ENCODE data around the gene COG5.

COG5 gene

GRCh38 chr7:107332488-107333269 lies 231.0 kb downstream of the COG5 start:
- DNase-seq (ENCODE audit: low read depth in 1 of 2, low spot score in 1 of 2): no peak

DNA sequence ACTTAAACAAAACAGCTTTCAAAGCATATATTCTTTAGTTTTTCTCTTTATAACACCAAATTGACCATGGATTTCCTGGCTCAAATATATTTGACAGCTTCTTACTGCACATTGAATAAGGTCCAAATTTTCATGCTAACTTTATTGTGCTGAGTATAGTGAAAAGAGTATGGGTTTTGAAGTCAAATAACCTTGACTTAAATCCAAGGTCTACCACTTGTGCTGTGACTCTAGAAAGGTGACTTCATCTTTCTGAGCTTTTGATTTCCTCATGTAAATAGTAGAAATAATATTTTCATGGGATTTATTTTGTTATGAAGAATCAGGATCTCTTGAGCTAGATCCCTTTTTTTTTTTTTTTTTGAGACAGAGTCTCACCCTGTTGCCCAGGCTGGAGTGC lies 233.2 kb downstream of the COG5 start:
- no peak for DNase-seq (ENCODE audit: low read depth in 1 of 2, low spot score in 1 of 2)

DNA sequence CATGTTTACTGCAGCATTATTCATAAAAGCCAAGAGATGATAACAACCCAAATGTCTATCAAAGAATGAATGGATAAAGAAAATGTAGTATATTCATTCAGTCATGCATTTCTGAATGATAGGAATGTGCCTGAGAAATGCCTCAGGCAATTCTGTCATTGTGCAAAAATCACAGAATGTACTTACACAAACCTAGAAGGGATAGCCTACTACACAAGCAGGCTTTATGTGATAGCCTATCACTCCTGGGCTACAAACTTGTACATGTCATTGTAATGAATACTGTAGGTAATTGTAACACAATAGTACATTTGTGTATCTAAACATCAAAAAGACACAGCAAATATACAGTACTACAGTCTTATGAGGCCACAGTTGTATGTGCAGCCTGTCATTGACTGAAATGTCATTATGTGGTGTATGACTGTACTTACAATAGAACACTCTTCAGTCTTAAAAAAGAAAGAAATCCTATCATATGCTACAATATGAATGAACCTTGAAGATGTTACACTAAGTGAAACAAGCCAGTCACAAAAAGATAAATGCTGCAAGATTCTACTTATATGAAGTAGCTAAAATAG lies 235.6 kb downstream of the COG5 start:
- no peak for DNase-seq (ENCODE audit: low read depth in 1 of 2, low spot score in 1 of 2)

DNA sequence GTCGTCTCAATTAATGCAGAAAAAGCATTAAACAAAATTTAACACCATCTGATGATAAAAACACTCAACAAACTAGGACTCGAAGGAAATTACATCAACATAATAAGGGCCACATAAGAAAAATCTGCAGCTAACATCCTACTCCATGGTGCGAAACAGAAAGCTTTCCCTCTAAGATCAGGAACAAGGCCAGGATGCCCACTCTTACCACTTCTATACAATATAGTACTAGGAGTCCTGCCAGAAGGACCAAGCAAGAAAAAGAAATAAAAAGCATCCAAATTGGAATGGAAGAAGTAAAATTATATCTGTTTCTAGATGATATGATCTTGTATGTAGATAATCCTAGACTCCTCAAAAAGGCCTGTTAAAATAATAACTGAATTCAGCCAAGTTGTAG lies 237.7 kb downstream of the COG5 start:
- no peak for DNase-seq (ENCODE audit: low read depth in 1 of 2, low spot score in 1 of 2)

DNA sequence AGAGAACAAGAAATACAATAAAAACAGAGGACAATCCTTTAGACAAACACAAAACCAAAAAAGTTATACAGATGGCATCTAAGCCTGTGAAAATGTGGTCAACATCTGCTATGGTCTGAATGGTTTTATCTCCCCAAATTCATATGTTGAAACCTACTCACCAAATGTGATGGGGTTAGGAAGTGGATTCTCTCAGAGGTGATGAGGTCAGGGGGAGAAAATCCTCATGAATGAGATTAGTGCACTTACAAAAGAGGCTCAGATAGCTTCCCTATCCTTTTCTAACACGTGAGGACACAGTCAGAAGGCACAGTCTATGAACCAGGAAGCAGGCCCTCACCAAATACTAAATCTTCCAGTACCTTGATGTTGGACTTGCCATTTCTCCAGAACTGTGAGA lies 241.7 kb downstream of the COG5 start:
- no peak for DNase-seq (ENCODE audit: low read depth in 1 of 2, low spot score in 1 of 2)

DNA sequence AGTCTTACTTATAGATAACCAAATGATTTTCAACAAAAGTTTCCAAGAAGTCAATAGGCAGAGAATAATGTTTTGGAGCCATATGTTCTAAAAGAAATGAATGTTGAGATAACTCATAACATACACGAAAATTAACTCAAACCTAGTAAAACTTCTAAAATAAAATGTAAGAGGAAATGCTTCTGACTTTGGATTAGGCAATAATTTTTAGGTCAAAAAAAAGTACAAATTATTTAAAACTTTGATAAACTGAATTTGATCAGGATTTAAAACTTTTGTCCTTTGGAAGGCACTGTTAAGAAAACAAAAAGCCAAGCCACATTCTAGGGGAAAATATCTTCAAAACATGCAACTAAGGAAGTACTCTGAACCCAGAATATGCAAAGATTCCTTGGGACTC lies 242.1 kb downstream of the COG5 start:
- DNase-seq (ENCODE audit: low read depth in 1 of 2, low spot score in 1 of 2): no peak

GRCh38 chr7:107319724-107320228 lies 243.9 kb downstream of the COG5 start:
- DNase-seq (ENCODE audit: low read depth in 1 of 2, low spot score in 1 of 2): no peak

DNA sequence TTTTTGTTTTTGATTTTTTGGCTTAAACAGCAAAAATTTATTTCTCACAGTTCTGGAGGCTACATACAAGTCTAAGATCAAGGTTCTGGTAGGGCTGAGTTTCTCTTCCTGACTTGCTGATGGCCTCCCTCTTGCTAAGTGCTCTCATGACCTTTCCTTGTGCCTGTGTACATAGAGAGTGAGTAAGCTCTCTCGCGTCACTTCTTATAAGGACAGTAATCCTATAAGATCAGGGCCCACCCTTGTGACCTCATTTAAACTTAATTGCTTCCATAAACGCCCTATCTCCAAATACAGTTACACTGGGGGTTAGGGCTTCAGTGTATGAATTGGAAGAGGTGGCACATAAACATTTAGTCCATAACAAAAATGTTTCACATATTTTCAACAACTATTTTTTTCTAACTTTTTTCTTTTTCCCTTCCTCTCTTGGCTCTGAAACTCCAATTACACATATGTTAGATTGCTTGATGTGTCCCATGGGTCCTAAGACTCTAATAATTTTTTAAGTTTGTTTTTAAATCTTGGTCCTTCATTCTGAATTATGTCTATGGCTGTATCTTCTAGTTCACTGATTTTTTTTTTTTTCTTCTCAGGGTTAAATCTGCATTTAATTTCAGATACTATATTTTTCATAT lies 245.1 kb downstream of the COG5 start:
- DNase-seq (ENCODE audit: low read depth in 1 of 2, low spot score in 1 of 2): no peak

DNA sequence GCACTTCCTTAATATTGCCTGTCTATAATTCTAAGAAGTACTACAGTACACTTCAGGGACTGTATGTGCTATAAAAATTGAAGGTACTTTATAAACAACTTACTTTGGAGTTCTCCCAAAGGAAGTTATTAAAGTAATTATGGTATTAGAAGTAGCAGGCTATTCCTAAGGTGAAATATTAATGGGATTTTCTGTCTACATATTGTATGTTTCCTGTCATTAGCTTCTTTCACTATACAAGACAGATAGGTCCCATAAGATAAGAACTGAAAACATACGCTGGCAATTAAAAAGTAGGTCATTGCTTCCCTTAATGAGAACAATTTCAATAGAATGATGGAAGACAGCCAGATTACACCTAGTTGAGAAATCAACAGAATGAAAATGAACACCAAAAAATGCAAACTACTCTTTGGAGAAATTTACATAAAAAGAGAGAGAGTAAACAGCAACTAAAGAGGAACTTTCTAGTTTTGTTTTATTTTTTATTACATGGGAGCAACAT lies 248.0 kb downstream of the COG5 start:
- DNase-seq (ENCODE audit: low read depth in 1 of 2, low spot score in 1 of 2): no peak

- DNase-seq (ENCODE audit: low read depth in 1 of 2, low spot score in 1 of 2): no peak
Measured at GRCh38 chr7:107313355-107313754, 250.4 kb downstream of the COG5 start.

- DNase-seq (ENCODE audit: low read depth in 1 of 2, low spot score in 1 of 2): no peak
Measured at GRCh38 chr7:107312418-107312817, 251.3 kb downstream of the COG5 start.

DNA sequence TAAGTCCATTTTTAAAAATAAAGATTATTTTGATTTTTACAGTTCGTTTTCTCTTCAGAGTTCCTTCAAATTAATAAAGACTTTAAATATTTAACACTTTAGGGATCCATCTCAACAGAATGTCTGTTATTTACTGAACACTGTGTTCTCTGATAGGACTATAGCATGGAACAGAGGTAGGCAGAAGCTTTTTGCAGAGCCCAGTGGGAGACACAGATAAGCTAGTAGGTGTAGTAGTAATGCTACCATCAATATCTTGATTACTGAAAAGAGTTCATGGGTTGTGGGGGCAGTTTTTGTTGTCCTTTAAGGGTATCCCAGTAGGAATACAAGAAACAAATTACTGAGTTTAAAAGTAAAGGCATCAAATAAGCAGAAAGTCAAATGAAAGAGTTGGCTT lies 254.4 kb downstream of the COG5 start:
- DNase-seq (ENCODE audit: low read depth in 1 of 2, low spot score in 1 of 2): no peak

DNA sequence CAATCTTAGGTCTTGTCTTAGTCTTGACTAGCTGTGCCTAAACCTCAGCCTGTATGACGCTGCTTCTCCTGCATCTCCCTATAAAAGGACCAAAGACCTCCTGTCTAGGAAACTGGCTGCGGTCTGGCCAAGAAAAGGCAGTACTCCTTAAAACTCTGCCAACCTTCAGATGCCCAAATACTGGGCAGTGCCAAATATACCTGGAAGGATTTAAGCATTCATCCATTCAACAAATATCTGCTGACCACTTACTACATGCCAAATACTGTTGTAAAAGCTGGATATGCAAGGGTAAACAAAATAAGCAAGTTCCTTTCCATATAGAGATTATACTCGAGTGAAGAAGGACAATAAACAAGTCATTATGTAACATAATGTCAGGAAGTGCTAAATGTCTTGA lies 259.1 kb downstream of the COG5 start:
- DNase-seq (ENCODE audit: low read depth in 1 of 2, low spot score in 1 of 2): no peak

DNA sequence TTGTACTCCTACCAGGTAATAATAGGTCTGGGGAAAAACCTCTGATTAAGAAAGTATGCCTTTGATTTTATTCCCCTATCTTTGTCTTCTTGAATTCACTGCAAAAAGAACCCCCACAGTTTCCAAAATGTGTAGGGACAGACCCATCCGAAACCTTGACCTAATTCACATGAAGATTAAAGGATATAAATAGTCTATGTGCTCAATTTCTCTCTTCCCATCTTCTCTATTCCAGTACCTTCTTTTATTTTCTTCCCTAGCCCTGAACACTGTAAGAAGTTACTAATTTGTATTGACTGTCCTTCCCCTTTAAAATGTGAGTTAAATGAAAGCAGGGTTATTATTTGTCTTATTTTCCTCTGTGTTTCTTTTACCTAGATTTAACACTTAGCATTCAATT lies 259.7 kb downstream of the COG5 start:
- no peak for DNase-seq (ENCODE audit: low read depth in 1 of 2, low spot score in 1 of 2)

DNA sequence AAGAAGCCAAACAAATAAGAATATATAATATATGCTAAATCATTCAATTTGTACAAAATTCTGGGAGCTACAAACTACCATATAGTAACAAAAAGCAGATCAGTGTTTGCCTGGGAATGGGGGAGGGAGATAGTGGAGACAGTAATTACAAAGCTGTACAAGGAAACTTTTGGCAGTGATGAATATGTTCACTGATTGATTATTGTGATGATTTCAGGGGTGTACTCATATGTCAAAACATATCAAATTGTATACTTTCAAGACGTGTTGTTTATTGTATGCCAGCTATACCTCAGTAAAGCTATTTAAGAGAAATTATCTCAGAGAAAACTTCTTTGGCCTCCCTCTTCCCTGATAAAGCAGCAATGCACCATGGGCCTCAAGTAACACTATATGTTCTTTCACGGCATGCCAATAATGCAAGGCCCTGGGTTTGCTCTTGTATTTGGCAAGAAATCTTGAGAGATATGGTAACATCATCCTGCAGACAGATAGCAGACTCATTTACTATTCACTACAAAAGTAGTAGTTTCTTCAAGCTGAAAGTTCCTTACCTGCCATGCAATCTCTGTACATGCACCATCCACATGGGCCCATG lies 261.4 kb downstream of the COG5 start:
- no peak for DNase-seq (ENCODE audit: low read depth in 1 of 2, low spot score in 1 of 2)

DNA sequence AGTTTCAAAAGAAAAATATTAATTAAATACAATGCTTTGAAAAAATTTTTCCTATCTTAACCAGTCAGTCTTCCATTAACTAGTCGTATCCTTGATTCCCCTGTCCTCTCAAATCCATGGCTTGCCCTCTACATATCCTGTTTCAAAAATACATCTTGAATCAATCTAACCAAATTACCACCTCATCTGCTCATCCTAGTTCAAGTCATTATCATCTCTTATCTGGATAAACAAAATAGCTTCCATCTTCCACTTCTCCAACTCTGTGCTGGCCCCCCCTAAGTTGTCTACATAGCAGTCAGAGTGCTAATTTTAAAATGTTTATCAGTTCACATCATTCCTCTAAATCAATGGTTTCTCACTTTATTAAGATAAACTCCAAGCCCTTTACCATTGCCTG lies 269.5 kb downstream of the COG5 start:
- no peak for DNase-seq (ENCODE audit: low read depth in 1 of 2, low spot score in 1 of 2)

DNA sequence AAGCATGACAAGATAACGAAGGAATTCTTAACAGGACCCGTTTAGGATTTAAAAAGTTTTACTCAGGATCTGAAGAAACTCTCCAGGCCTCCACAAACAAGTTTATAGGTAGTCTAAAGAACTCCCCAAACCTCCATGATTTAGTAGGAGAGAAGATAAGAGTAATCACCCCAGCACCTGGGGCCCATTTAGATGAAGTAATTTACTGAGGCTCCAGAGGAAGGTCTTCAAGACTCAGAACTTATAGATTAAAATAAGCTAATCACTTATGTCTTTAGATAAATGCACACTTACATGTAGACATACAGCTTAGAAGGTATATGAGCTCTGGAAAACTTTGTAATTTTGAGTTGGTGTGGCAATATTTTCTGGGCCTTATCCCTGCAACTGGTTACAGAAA lies 271.1 kb downstream of the COG5 start:
- no peak for DNase-seq (ENCODE audit: low read depth in 1 of 2, low spot score in 1 of 2)

DNA sequence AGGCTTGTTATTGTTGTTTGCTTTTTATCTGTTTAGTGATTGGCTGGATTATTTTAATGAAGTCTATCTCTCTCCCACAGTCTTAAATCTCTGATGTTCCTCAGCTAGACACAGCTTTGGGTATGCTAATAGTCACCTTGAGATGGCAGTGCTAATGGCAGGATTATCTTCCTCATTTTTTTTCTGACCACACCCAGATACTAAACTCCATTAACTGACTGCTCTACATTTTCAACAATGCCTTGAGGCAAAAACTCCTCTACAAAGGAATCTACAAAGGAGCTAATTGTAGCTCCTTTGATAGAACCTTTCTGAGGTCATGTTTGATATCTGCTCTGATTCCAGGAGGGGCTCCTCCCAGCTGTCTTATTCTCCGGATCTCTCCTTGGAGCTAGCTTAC lies 272.3 kb downstream of the COG5 start:
- no peak for DNase-seq (ENCODE audit: low read depth in 1 of 2, low spot score in 1 of 2)

GRCh38 chr7:107286751-107287621 lies 276.7 kb downstream of the COG5 start:
- no peak for DNase-seq (ENCODE audit: low read depth in 1 of 2, low spot score in 1 of 2)

DNA sequence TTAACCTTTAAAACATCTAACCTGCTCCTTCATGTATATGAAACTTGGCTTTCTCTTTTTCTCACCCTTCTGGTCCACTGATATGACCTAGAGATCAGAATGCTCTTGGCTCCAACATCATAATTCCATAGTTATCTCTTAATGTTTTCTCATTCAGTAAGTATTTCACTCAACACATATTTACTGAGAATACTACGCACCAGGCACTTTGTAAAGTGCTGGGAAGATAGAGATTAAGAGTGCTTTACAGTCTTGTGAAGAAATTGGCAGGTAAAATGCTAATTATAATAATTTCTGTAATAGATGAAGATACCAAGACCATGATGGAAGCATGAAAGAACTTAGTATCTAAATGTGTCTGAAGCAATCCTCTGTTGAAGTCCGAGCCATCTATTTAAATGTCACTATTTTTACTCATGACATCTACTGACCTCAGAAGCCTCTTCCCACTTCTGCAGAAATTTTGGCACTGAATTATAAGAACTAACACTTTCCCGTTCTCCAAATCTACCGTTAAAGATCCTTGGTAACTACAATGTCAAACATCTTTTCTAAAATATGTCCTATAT lies 278.7 kb downstream of the COG5 start:
- DNase-seq (ENCODE audit: low read depth in 1 of 2, low spot score in 1 of 2): no peak

DNA sequence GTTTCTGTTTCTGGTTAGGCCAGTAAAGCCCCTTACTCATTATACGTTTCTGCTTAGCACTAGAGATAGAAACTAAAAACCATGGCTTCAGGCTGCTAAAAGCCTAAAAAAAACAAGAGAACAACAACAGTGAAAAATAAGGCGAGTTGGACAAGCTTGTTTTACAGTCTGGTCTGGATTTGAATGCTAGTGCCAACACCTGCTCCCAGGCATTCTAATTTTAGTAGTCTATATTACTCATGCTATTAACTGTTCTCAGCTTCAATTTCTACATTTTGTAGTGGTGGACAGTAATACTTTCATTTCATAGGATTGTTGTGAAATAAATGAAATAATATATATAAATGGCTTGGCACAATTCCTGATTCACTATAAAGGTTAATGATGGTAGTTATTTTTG lies 286.4 kb downstream of the COG5 start:
- no peak for DNase-seq (ENCODE audit: low read depth in 1 of 2, low spot score in 1 of 2)
